Mesothelial cell of epicardium (in vitro differentiated cells): ENCODE results near the gene MIDN. TPM values are rescaled to one million over a fixed set of nuclear protein-coding genes. Genes with fewer than 3 reads are reported as not detected.

ENCODE experiments used
- DNase-seq, 2 experiments: peaks; one replicate each; pipeline ENCODE4 v3.0.0; 2021; ENCODE audit warnings: low spot score in 2 of 2; ENCODE audit not compliant: unreplicated experiment in 2 of 2
- H3K27ac Mint-ChIP-seq: 2 replicates; pipeline ENCODE4 v1.8.0; 2021; ENCODE audit warnings: mixed read lengths
- H3K27me3 Mint-ChIP-seq: 2 replicates; pipeline ENCODE4 v1.8.0; 2021; ENCODE audit warnings: low read depth, mixed read lengths
- H3K36me3 Mint-ChIP-seq: 2 replicates; pipeline ENCODE4 v1.8.0; 2021; ENCODE audit warnings: mixed read lengths
- H3K4me1 Mint-ChIP-seq: 2 replicates; pipeline ENCODE4 v1.8.0; 2021; ENCODE audit warnings: mixed read lengths
- H3K4me3 Mint-ChIP-seq: 2 replicates; pipeline ENCODE4 v1.8.0; 2021; ENCODE audit warnings: mild to moderate bottlenecking, moderate library complexity, mixed read lengths
- H3K9me3 Mint-ChIP-seq: 2 replicates; pipeline ENCODE4 v1.8.0; 2021; ENCODE audit warnings: mixed read lengths
- CTCF ChIP-seq: fragments of 200-600 bp; sonication (generic); IDR thresholded peaks from one replicate; pipeline ENCODE4 v1.5.0; 2021; ENCODE audit warnings: antibody characterized with exemption; ENCODE audit not compliant: unreplicated experiment
- total RNA-seq: library from RNA; stranded (reverse); gene quantifications from 3 replicates; pipeline ENCODE4 v1.2.1, GENCODE V29; 2021

Gene MIDN
- total RNA-seq, 1 donor from 2014 or later, result 177 TPM

- Mint-ChIP-seq H3K4me3 (peak overlapping the region; percentile 72), H3K27ac (peak overlapping the region; percentile 80), H3K4me1 (peaks cover 20% of the 10 kb centered on the region), H3K27me3 (no peaks in the 10 kb centered on the region), H3K9me3 (no peaks in the 10 kb centered on the region), H3K36me3 (no peaks in the 10 kb centered on the region)
- no peak for DNase-seq
- TF ChIP-seq CTCF, result no peak
Measured at GRCh38 chr19:1238369-1239303, 9.7 kb upstream of the MIDN start.

DNA sequence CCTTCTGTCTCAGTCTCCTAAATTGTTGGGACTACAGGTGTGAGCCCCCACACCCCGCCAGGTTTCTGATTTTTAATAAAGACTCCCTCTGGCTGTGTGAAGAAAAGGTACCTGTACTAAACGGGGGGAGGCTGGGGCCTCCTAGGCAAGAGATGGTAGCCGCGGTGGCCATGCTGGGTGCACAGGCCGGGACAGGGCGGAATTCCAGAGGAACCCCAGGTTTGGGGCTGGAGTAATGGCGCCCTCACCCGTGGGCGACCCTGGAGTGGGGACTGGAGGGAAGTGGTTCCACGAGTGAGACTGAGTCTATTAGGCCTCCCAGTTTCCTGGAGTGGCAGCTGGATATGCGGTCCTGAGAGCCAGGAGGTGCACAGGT lies 9.0 kb upstream of the MIDN start:
- DNase-seq, result no peak
- no peaks in the 10 kb centered on the region for H3K36me3 Mint-ChIP-seq
- peak overlapping the region; percentile 72 for H3K4me3 Mint-ChIP-seq
- peak overlapping the region; percentile 80 for H3K27ac Mint-ChIP-seq
- no peak for TF ChIP-seq CTCF
- H3K4me1 Mint-ChIP-seq, result peaks cover 21% of the 10 kb centered on the region
- H3K27me3 Mint-ChIP-seq, result no peaks in the 10 kb centered on the region
- no peaks in the 10 kb centered on the region for H3K9me3 Mint-ChIP-seq

DNA sequence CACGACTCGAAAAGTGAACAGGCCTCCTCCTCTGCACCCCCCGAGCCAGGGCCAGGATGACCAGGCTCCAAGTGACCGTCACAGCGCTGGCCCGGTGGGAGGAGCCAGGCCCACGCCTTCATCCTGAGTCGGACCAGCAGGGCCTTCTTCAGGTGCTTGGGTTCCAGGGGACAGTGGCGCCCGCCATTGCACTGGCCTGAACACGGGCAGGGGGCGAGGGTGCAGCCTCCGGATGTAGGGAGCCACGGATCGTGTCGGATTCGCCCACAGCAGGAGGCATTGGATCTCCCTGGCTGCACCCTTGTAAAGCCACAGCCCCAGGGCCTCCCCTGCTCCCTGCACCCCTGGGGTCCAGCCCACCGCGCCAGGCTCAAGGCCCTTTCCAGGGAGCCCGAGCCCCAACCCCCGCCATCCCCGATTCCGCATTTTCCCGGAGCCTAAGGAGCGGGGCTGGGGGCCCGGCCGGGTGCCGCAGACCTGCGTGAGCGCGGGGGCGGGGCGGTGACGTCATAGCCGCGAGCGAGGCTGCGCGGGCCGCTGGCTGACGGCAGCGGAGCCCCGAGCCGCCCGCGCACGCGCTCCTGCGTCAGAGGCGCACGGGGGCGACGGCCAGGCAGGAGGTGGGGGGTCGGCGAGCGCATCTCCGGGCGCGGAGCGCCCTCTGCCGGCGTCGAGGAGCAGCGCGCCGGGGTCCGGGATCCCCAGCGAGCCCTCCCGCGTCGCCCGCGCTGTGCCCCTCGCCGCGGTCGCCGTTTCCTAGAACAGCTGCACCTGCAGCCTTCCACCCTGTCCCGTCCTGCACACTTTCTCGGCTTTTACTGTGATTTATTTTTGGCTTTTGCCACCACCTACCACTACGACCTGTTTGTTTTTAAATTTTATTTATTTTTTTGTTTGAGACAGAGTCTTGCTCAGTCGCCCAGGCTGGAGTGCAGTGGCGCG lies 8.3 kb upstream of the MIDN start:
- H3K36me3 Mint-ChIP-seq, result no peaks in the 10 kb centered on the region
- DNase-seq, result peak; percentile 96 to 97
- peak overlapping the region; percentile 80 for H3K27ac Mint-ChIP-seq
- peak overlapping the region; percentile 72 for H3K4me3 Mint-ChIP-seq
- H3K27me3 Mint-ChIP-seq, result no peaks in the 10 kb centered on the region
- TF ChIP-seq CTCF, result peak; percentile 88
- no peaks in the 10 kb centered on the region for H3K9me3 Mint-ChIP-seq
- peaks cover 24% of the 10 kb centered on the region for H3K4me1 Mint-ChIP-seq

GRCh38 chr19:1240925-1241324 lies 7.5 kb upstream of the MIDN start:
- H3K4me3 Mint-ChIP-seq, result peak overlapping the region; percentile 72
- TF ChIP-seq CTCF, result no peak
- peaks cover 24% of the 10 kb centered on the region for H3K4me1 Mint-ChIP-seq
- H3K36me3 Mint-ChIP-seq, result no peaks in the 10 kb centered on the region
- H3K9me3 Mint-ChIP-seq, result no peaks in the 10 kb centered on the region
- no peak for DNase-seq
- peak overlapping the region; percentile 92 for H3K27ac Mint-ChIP-seq
- H3K27me3 Mint-ChIP-seq, result no peaks in the 10 kb centered on the region

- Mint-ChIP-seq H3K4me3 (peak within 1 kb of the TSS; percentile 76), H3K36me3 (no peaks in the 10 kb centered on the region), H3K27ac (peak within 1 kb of the TSS; percentile 92), H3K27me3 (no peaks in the 10 kb centered on the region), H3K4me1 (peaks cover 24% of the 10 kb centered on the region), H3K9me3 (no peaks in the 10 kb centered on the region)
- TF ChIP-seq CTCF, result no peak
- peak; percentile 84 to 85 for DNase-seq
Measured at GRCh38 chr19:1241417-1242095, 6.8 kb upstream of the MIDN start, which contains the start of gene ATP5F1D. Gene ATP5F1D, plus strand, starts transcription at chr19:1241751. Its CDS starts 100 bp downstream, at chr19:1241851.
